A673 (cell line): ENCODE measurements around the gene IL25. TPM values are rescaled to one million over a fixed set of nuclear protein-coding genes. Genes with fewer than 3 reads are reported as not detected.
A peak's percentile ranks its signal among the peaks of the same experiment; 100 is the strongest.

Experiments
- BruUV-seq: library from RNA; stranded (reverse); fragments of 400-500 nt; replicated peaks from 2 replicates; lab custom pipeline; 2021; lab: Mats Ljungman, UMichigan
- CTCF ChIA-PET: fragments of 300-600 bp; sonication (Branson Sonifier 250); formaldehyde crosslinking; loops from one replicate; lab custom pipeline; 2022; ENCODE audit warnings: antibody characterized with exemption; lab: Charles Lee
- POLR2A ChIA-PET: fragments of 300-600 bp; sonication (Branson Sonifier 250); formaldehyde crosslinking; loops from one replicate; lab custom pipeline; 2022; ENCODE audit warnings: antibody characterized with exemption; ENCODE audit not compliant: low non-redundant PET; lab: Charles Lee
- DNase-seq: peaks from one replicate; pipeline ENCODE4 v3.0.0-alpha.2; 2015; ENCODE audit warnings: low spot score
- H3K27ac ChIP-seq: fragments of 200-600 bp; sonication (generic); 2 replicates; pipeline ENCODE4 v1.5.1; 2016; ENCODE audit warnings: mixed run types, low read depth, mild to moderate bottlenecking, mixed read lengths, antibody characterized with exemption, low read length; ENCODE audit not compliant: poor library complexity, severe bottlenecking
- H3K27me3 ChIP-seq: fragments of 200-600 bp; sonication (generic); replicated peaks from 2 replicates; pipeline ENCODE4 v1.6.1; 2017; ENCODE audit warnings: mixed run types, low read depth, mild to moderate bottlenecking, mixed read lengths, antibody characterized with exemption, low read length; ENCODE audit not compliant: insufficient read depth, poor library complexity
- H3K36me3 ChIP-seq: fragments of 200-600 bp; sonication (generic); 2 replicates; pipeline ENCODE4 v1.6.1; 2016; ENCODE audit warnings: mixed run types, mild to moderate bottlenecking, mixed read lengths, antibody characterized with exemption, low read length; ENCODE audit not compliant: insufficient read depth, poor library complexity, severe bottlenecking
- H3K4me1 ChIP-seq: fragments of 200-600 bp; sonication (generic); 2 replicates; pipeline ENCODE4 v1.6.1; 2017; ENCODE audit warnings: mixed run types, mild to moderate bottlenecking, mixed read lengths, antibody characterized with exemption, low read length; ENCODE audit not compliant: insufficient read depth, poor library complexity, severe bottlenecking
- H3K4me3 ChIP-seq: fragments of 200-600 bp; sonication (generic); 2 replicates; pipeline ENCODE4 v1.5.1; 2016; ENCODE audit warnings: low read depth, mixed run types, mild to moderate bottlenecking, mixed read lengths, low read length; ENCODE audit not compliant: poor library complexity, severe bottlenecking
- H3K9me3 ChIP-seq: fragments of 200-600 bp; sonication (generic); 2 replicates; pipeline ENCODE4 v1.6.1; 2016; ENCODE audit warnings: mixed run types, low read depth, mild to moderate bottlenecking, mixed read lengths, antibody characterized with exemption, low read length; ENCODE audit not compliant: poor library complexity, severe bottlenecking
- EZH2 ChIP-seq: fragments of 200-600 bp; sonication (generic); IDR thresholded peaks from 2 replicates; pipeline ENCODE4 v1.6.1; 2017; ENCODE audit warnings: borderline replicate concordance, low read depth, mild to moderate bottlenecking, mixed read lengths, antibody characterized with exemption, low read length; ENCODE audit not compliant: poor library complexity, severe bottlenecking
- intact Hi-C: fragments of 100-400 bp; cut with micrococcal nuclease; formaldehyde crosslinking; loops from one replicate; pipeline ENCODE4 v1.10.0; 2022; ENCODE audit not compliant: unreplicated experiment
- total RNA-seq: library from RNA; stranded (reverse); gene quantifications from 2 replicates; pipeline ENCODE4 v1.2.3, GENCODE V29; 2021
- TF ChIP-seq, protein P1 (sequence below): fragments of 300-800, 200-600 bp; sonication (generic); conservative IDR thresholded peaks from 2 replicates; pipeline ENCODE4 v1.5.1; 2017; ENCODE audit warnings: low read depth, mild to moderate bottlenecking, antibody characterized with exemption, low read length, moderate library complexity, mixed read lengths

IL25 gene
- total RNA-seq, 1 experiment from 2014 or later: not detected

GRCh38 chr14:23327947-23328744 lies 44.5 kb upstream of the IL25 start:
- Histone ChIP-seq H3K27ac (no peak overlapping the region), H3K4me3 (no peak overlapping the region), H3K9me3 (no peaks in the 10 kb centered on the region), H3K27me3 (no peaks in the 10 kb centered on the region), H3K36me3 (peaks cover 32% of the 10 kb centered on the region), H3K4me1 (peaks cover 4% of the 10 kb centered on the region)
- TF ChIP-seq EZH2: no peak
- TF ChIP-seq, protein P1, sequence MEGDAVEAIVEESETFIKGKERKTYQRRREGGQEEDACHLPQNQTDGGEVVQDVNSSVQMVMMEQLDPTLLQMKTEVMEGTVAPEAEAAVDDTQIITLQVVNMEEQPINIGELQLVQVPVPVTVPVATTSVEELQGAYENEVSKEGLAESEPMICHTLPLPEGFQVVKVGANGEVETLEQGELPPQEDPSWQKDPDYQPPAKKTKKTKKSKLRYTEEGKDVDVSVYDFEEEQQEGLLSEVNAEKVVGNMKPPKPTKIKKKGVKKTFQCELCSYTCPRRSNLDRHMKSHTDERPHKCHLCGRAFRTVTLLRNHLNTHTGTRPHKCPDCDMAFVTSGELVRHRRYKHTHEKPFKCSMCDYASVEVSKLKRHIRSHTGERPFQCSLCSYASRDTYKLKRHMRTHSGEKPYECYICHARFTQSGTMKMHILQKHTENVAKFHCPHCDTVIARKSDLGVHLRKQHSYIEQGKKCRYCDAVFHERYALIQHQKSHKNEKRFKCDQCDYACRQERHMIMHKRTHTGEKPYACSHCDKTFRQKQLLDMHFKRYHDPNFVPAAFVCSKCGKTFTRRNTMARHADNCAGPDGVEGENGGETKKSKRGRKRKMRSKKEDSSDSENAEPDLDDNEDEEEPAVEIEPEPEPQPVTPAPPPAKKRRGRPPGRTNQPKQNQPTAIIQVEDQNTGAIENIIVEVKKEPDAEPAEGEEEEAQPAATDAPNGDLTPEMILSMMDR: peak; percentile 90
- peak; percentile 82 for DNase-seq
- intact Hi-C loops: loop anchor here (1.0 to 2.0 kb wide), 2 partner anchors 52 to 231 kb away; no protein-coding TSS in a partner anchor
- POLR2A ChIA-PET: no interaction called here
- no TSS peak for BruUV-seq
- CTCF ChIA-PET: no interaction called here

- no peaks in the 10 kb centered on the region for H3K4me1 ChIP-seq
- no peak for TF ChIP-seq EZH2
- TF ChIP-seq, protein P1: no peak
- H3K36me3 ChIP-seq: no peaks in the 10 kb centered on the region
- intact Hi-C loops: loop anchor here (1.0 kb wide), 1 partner anchor 17 kb away; the partner anchor contains the start of gene SLC22A17
- DNase-seq: no peak
- H3K27ac ChIP-seq: no peak overlapping the region
- peaks cover 20% of the 10 kb centered on the region for H3K9me3 ChIP-seq
- BruUV-seq: no TSS peak
- ChIA-PET POLR2A (no interaction called here), CTCF (no interaction called here)
- no peak overlapping the region for H3K4me3 ChIP-seq
- no peaks in the 10 kb centered on the region for H3K27me3 ChIP-seq
Observed at GRCh38 chr14:23335623-23336022, 37.0 kb upstream of the IL25 start.

GRCh38 chr14:23339506-23340268 lies 32.9 kb upstream of the IL25 start:
- H3K27me3 ChIP-seq: no peaks in the 10 kb centered on the region
- no peak for DNase-seq
- H3K4me1 ChIP-seq: no peaks in the 10 kb centered on the region
- H3K36me3 ChIP-seq: no peaks in the 10 kb centered on the region
- POLR2A ChIA-PET: no interaction called here
- CTCF ChIA-PET: no interaction called here
- BruUV-seq: no TSS peak
- no peak for TF ChIP-seq EZH2
- TF ChIP-seq, protein P1: no peak
- intact Hi-C loops: no loop called here
- H3K9me3 ChIP-seq: peaks cover 23% of the 10 kb centered on the region
- no peak overlapping the region for H3K4me3 ChIP-seq
- no peak overlapping the region for H3K27ac ChIP-seq
